Liver (tissue), 9 donors: ENCODE data around the gene TAS2R42. TPM values are rescaled to one million over a fixed set of nuclear protein-coding genes. Genes with fewer than 3 reads are reported as not detected.

Experiments
- DNase-seq: peaks from one replicate; pipeline ENCODE4 v3.0.0-alpha.2; 2017; ENCODE audit warnings: low spot score
- H3K27ac ChIP-seq, 2 donors: one replicate each; pipeline ENCODE4 v1.7.0; 2013; ENCODE audit warnings: inconsistent platforms in 2 of 2, low read length in 2 of 2, control low read depth in 1 of 2, low read depth in 1 of 2, mild to moderate bottlenecking in 1 of 2
- H3K27me3 ChIP-seq, 4 donors: one replicate each; pipeline versions ENCODE4 v1.6.1 to v1.7.0; 2013; ENCODE audit warnings: low read length in 3 of 4, inconsistent platforms in 1 of 4, mild to moderate bottlenecking in 1 of 4, moderate library complexity in 1 of 4; ENCODE audit not compliant: control insufficient read depth in 4 of 4, insufficient read depth in 4 of 4
- H3K36me3 ChIP-seq, 4 donors: one replicate each; pipeline versions ENCODE4 v1.6.1 to v1.7.0; 2013; ENCODE audit warnings: low read length in 3 of 4, mild to moderate bottlenecking in 3 of 4, low read depth in 1 of 4, moderate library complexity in 1 of 4; ENCODE audit not compliant: control insufficient read depth in 4 of 4, insufficient read depth in 3 of 4
- H3K4me1 ChIP-seq, 4 donors: one replicate each; pipeline versions ENCODE4 v1.6.1 to v1.7.0; 2013; ENCODE audit warnings: low read length in 3 of 4, mild to moderate bottlenecking in 3 of 4, moderate library complexity in 1 of 4; ENCODE audit not compliant: control insufficient read depth in 4 of 4, insufficient read depth in 4 of 4
- H3K4me3 ChIP-seq, 3 donors: one replicate each; pipeline versions ENCODE4 v1.6.1 to v1.7.0; 2013; ENCODE audit warnings: low read length in 3 of 3, control low read depth in 1 of 3, low read depth in 1 of 3, mild to moderate bottlenecking in 1 of 3
- H3K9ac ChIP-seq, 2 donors: one replicate each; pipeline ENCODE4 v1.7.0; 2013; ENCODE audit warnings: low read length in 2 of 2, mild to moderate bottlenecking in 2 of 2, moderate library complexity in 2 of 2, control low read depth in 1 of 2, low read depth in 1 of 2
- H3K9me3 ChIP-seq, 4 donors: one replicate each; pipeline versions ENCODE4 v1.6.1 to v1.7.0; 2013; ENCODE audit warnings: low read length in 3 of 4; ENCODE audit not compliant: control insufficient read depth in 4 of 4
- EGR1 ChIP-seq, 2 donors: IDR thresholded peaks; 2 replicates each; pipeline ENCODE4 v1.6.1; 2016 to 2018; ENCODE audit warnings: antibody characterized with exemption in 2 of 2, low read depth in 2 of 2
- FOXA1 ChIP-seq: IDR thresholded peaks from 2 replicates; pipeline ENCODE4 v1.6.1; 2016; ENCODE audit warnings: antibody characterized with exemption
- FOXA2 ChIP-seq: IDR thresholded peaks from 2 replicates; pipeline ENCODE4 v1.6.1; 2016; ENCODE audit warnings: antibody characterized with exemption
- GABPA ChIP-seq, 2 donors: IDR thresholded peaks in 1 of 2; conservative IDR thresholded peaks in 1 of 2; 2 replicates each; pipeline ENCODE4 v1.6.1; 2016; ENCODE audit warnings: antibody characterized with exemption in 2 of 2, mild to moderate bottlenecking in 1 of 2, moderate library complexity in 1 of 2
- HNF4A ChIP-seq, 2 donors: conservative IDR thresholded peaks; 2 replicates each; pipeline ENCODE4 v1.6.1; 2016; ENCODE audit warnings: antibody characterized with exemption in 2 of 2, mild to moderate bottlenecking in 2 of 2
- HNF4G ChIP-seq: IDR thresholded peaks from 2 replicates; pipeline ENCODE4 v1.6.1; 2016; ENCODE audit warnings: antibody characterized with exemption
- JUND ChIP-seq, 2 donors: IDR thresholded peaks; 2 replicates each; pipeline ENCODE4 v1.6.1; 2016; ENCODE audit warnings: antibody characterized with exemption in 2 of 2
- NR2F2 ChIP-seq: IDR thresholded peaks from 2 replicates; pipeline ENCODE4 v1.6.1; 2016; ENCODE audit warnings: antibody characterized with exemption
- RAD21 ChIP-seq, 2 donors: IDR thresholded peaks; 2 replicates each; pipeline ENCODE4 v1.6.1; 2016; ENCODE audit warnings: antibody characterized with exemption in 2 of 2, mild to moderate bottlenecking in 2 of 2
- RXRA ChIP-seq, 2 donors: IDR thresholded peaks; 2 replicates each; pipeline ENCODE4 v1.6.1; 2017 to 2018; ENCODE audit warnings: antibody characterized with exemption in 2 of 2, mild to moderate bottlenecking in 1 of 2
- SP1 ChIP-seq: IDR thresholded peaks from 2 replicates; pipeline ENCODE4 v1.6.1; 2018; ENCODE audit warnings: antibody characterized with exemption, mild to moderate bottlenecking
- TAF1 ChIP-seq: conservative IDR thresholded peaks from 2 replicates; pipeline ENCODE4 v1.6.1; 2016; ENCODE audit warnings: antibody characterized with exemption, mild to moderate bottlenecking
- YY1 ChIP-seq: IDR thresholded peaks from 2 replicates; pipeline ENCODE4 v1.6.1; 2016; ENCODE audit warnings: antibody characterized with exemption, mild to moderate bottlenecking
- WGBS: extraction: QIAGEN DNeasy Blood & Tissue Kit; methylation state at CpG from one replicate; pipeline ENCODE4 v1.1.7; 2013; 5-methylcytosine and 5-hydroxymethylcytosine counted together
- polyA plus RNA-seq, 2 donors: library from polyadenylated mRNA; stranded (reverse) in 1 of 2; unstranded in 1 of 2; fragments of 200-250 nt in 1 of 2; fragments of >200 nt in 1 of 2; fragmentation: Nextera tagmentation in 1 of 2; extraction: Ambion mirVana in 1 of 2; gene quantifications; one replicate each; pipeline versions ENCODE4 v1.2.1 to v1.2.3, GENCODE V29; 2013 to 2015
- total RNA-seq, 2 donors: library from RNA; depleted of rRNA; stranded (reverse); fragments of >200 nt; gene quantifications; one replicate each; pipeline ENCODE4 v1.2.3, GENCODE V29; 2014
- TF ChIP-seq, protein P1 (sequence below): fragments of 150-350 bp; IDR thresholded peaks from 2 replicates; pipeline ENCODE4 v1.5.1; 2017; ENCODE audit warnings: improper control_type of control experiment, low read depth, low read length; ENCODE audit not compliant: missing input control
- TF ChIP-seq, protein P2 (sequence below): IDR thresholded peaks from 2 replicates; pipeline ENCODE4 v1.6.1; 2016; ENCODE audit warnings: antibody characterized with exemption, mild to moderate bottlenecking
- TF ChIP-seq, protein P3 (sequence below): IDR thresholded peaks from 2 replicates; pipeline ENCODE4 v1.6.1; 2016; ENCODE audit warnings: antibody characterized with exemption
- TF ChIP-seq, protein P4 (sequence below): IDR thresholded peaks from 2 replicates; pipeline ENCODE4 v1.6.1; 2016; ENCODE audit warnings: antibody characterized with exemption
- TF ChIP-seq, protein P5 (sequence below): IDR thresholded peaks from 2 replicates; pipeline ENCODE4 v1.6.1; 2016; ENCODE audit warnings: antibody characterized with exemption
- donor health status: healthy.
- donor health status: healthy.
- donor health status: healthy.
- donor health status: healthy.
- donor health status: healthy.

The TAS2R42 gene, protein sequence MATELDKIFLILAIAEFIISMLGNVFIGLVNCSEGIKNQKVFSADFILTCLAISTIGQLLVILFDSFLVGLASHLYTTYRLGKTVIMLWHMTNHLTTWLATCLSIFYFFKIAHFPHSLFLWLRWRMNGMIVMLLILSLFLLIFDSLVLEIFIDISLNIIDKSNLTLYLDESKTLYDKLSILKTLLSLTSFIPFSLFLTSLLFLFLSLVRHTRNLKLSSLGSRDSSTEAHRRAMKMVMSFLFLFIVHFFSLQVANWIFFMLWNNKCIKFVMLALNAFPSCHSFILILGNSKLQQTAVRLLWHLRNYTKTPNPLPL
- total RNA-seq, result not detected
- not detected for polyA plus RNA-seq

DNA sequence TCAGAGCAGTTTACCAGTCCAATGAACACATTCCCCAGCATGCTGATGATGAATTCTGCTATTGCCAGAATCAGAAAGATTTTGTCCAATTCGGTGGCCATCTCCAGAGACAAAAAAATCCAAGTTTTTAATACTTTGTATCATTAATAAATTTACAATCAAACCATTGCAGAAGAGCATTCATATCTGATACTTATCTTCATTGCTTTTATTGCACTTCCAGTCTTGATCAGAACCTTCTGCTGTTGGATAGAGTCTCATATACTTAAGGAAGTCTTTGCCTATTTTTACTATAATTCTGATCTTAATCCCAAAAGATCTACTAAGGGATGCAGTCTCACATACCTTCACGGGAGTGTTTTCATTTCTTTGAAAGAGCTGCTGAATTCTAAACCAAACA lies at the start of gene TAS2R42:
TSS of gene TAS2R42 (minus strand) at position 101 of the 400 bp plus-strand sequence. CDS start at position 101, 0 bp downstream.
- no peaks in the 10 kb centered on the region for H3K36me3 ChIP-seq
- DNase-seq, result no peak
- no peaks in the 10 kb centered on the region for H3K27me3 ChIP-seq
- H3K4me3 ChIP-seq, result no peak within 1 kb of the TSS
- H3K27ac ChIP-seq, result no peak within 1 kb of the TSS
- WGBS, result 71% methylated on average over 2 of the region's 2 CpGs
- H3K9ac ChIP-seq, result no peak within 1 kb of the TSS
- H3K9me3 ChIP-seq, result no peaks in the 10 kb centered on the region
- TF ChIP-seq FOXA2 (no peak), JUND (IDR thresholded peaks at IDR 0.05) (no peak), SP1 (no peak), FOXA1 (no peak), NR2F2 (no peak), EGR1 (IDR thresholded peaks at IDR 0.05; ENCODE audit: low read depth in 2 of 2) (no peak), HNF4G (no peak), RXRA (IDR thresholded peaks at IDR 0.05) (no peak), HNF4A (conservative IDR thresholded peaks at IDR 0.05) (no peak), TAF1 (no peak), YY1 (no peak), RAD21 (IDR thresholded peaks at IDR 0.05) (no peak)
- TF ChIP-seq, protein P1, sequence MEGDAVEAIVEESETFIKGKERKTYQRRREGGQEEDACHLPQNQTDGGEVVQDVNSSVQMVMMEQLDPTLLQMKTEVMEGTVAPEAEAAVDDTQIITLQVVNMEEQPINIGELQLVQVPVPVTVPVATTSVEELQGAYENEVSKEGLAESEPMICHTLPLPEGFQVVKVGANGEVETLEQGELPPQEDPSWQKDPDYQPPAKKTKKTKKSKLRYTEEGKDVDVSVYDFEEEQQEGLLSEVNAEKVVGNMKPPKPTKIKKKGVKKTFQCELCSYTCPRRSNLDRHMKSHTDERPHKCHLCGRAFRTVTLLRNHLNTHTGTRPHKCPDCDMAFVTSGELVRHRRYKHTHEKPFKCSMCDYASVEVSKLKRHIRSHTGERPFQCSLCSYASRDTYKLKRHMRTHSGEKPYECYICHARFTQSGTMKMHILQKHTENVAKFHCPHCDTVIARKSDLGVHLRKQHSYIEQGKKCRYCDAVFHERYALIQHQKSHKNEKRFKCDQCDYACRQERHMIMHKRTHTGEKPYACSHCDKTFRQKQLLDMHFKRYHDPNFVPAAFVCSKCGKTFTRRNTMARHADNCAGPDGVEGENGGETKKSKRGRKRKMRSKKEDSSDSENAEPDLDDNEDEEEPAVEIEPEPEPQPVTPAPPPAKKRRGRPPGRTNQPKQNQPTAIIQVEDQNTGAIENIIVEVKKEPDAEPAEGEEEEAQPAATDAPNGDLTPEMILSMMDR, result no peak
- TF ChIP-seq, protein P2, sequence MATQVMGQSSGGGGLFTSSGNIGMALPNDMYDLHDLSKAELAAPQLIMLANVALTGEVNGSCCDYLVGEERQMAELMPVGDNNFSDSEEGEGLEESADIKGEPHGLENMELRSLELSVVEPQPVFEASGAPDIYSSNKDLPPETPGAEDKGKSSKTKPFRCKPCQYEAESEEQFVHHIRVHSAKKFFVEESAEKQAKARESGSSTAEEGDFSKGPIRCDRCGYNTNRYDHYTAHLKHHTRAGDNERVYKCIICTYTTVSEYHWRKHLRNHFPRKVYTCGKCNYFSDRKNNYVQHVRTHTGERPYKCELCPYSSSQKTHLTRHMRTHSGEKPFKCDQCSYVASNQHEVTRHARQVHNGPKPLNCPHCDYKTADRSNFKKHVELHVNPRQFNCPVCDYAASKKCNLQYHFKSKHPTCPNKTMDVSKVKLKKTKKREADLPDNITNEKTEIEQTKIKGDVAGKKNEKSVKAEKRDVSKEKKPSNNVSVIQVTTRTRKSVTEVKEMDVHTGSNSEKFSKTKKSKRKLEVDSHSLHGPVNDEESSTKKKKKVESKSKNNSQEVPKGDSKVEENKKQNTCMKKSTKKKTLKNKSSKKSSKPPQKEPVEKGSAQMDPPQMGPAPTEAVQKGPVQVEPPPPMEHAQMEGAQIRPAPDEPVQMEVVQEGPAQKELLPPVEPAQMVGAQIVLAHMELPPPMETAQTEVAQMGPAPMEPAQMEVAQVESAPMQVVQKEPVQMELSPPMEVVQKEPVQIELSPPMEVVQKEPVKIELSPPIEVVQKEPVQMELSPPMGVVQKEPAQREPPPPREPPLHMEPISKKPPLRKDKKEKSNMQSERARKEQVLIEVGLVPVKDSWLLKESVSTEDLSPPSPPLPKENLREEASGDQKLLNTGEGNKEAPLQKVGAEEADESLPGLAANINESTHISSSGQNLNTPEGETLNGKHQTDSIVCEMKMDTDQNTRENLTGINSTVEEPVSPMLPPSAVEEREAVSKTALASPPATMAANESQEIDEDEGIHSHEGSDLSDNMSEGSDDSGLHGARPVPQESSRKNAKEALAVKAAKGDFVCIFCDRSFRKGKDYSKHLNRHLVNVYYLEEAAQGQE, result no peak
- TF ChIP-seq, protein P3, sequence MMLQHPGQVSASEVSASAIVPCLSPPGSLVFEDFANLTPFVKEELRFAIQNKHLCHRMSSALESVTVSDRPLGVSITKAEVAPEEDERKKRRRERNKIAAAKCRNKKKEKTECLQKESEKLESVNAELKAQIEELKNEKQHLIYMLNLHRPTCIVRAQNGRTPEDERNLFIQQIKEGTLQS, result no peak
- TF ChIP-seq, protein P4, sequence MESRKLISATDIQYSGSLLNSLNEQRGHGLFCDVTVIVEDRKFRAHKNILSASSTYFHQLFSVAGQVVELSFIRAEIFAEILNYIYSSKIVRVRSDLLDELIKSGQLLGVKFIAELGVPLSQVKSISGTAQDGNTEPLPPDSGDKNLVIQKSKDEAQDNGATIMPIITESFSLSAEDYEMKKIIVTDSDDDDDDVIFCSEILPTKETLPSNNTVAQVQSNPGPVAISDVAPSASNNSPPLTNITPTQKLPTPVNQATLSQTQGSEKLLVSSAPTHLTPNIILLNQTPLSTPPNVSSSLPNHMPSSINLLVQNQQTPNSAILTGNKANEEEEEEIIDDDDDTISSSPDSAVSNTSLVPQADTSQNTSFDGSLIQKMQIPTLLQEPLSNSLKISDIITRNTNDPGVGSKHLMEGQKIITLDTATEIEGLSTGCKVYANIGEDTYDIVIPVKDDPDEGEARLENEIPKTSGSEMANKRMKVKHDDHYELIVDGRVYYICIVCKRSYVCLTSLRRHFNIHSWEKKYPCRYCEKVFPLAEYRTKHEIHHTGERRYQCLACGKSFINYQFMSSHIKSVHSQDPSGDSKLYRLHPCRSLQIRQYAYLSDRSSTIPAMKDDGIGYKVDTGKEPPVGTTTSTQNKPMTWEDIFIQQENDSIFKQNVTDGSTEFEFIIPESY, result no peak
- peaks cover 0 to 13% (median under 1%) of the 10 kb centered on the region in 4 donors for H3K4me1 ChIP-seq

DNA sequence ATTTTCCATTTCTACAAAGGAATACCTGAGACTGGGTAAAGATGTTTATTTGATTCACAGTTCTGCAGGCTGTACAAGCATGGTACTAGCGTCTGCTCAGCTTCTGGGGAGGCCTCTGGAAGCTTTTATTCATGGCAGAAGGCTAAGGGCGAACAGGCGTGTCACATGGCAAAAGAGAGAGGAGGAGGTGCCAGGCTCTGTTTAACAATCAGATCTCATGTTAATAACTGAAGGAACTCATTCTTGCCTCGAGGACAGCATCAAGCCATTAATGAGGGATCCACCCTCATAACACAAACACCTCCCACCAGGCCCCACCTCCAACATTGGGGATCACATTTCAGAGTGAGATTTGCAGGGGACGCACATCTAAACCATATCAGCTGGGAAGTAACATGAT lies 46.8 kb upstream of the TAS2R42 start:
- no peaks in the 10 kb centered on the region for H3K36me3 ChIP-seq
- H3K9ac ChIP-seq, result no peak overlapping the region
- H3K4me3 ChIP-seq, result no peak overlapping the region
- no peak overlapping the region for H3K27ac ChIP-seq
- no peaks in the 10 kb centered on the region for H3K4me1 ChIP-seq
- H3K27me3 ChIP-seq, result no peaks in the 10 kb centered on the region
- DNase-seq, result no peak
- H3K9me3 ChIP-seq, result no peaks in the 10 kb centered on the region
- 78% methylated on average over 5 of the region's 5 CpGs for WGBS
- TF ChIP-seq HNF4A (conservative IDR thresholded peaks at IDR 0.05) (no peak), YY1 (no peak), FOXA2 (no peak), HNF4G (no peak), RXRA (IDR thresholded peaks at IDR 0.05) (no peak), SP1 (no peak), GABPA (IDR thresholded peaks at IDR 0.05 in 1 of 2, conservative IDR thresholded peaks at IDR 0.05 in 1 of 2) (no peak)
- TF ChIP-seq, protein P2, result no peak
- TF ChIP-seq, protein P5, sequence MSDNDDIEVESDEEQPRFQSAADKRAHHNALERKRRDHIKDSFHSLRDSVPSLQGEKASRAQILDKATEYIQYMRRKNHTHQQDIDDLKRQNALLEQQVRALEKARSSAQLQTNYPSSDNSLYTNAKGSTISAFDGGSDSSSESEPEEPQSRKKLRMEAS, result no peak
